ENCODE data around the gene CLCN5. TPM values are rescaled to one million over a fixed set of nuclear protein-coding genes. Genes with fewer than 3 reads are reported as not detected.

CLCN5 gene
- total RNA-seq, 2 experiments from 2014 or later, result 3.0 TPM

- ChIA-PET CTCF (no interaction called here), POLR2A (no interaction called here)
- H3K9me3 Mint-ChIP-seq, result no peaks in the 10 kb centered on the region
- no peak for DNase-seq
- H3K36me3 Mint-ChIP-seq (ENCODE audit: low read depth), result no peaks in the 10 kb centered on the region
- no peak overlapping the region for H3K4me3 Mint-ChIP-seq
- H3K4me1 Mint-ChIP-seq, result no peaks in the 10 kb centered on the region
- H3K27me3 Mint-ChIP-seq, result no peaks in the 10 kb centered on the region
- H3K27ac Mint-ChIP-seq, result no peak overlapping the region
Observed at GRCh38 chrX:50093625-50094024, 171.2 kb downstream of the CLCN5 start.

- POLR2A ChIA-PET, result no interaction called here
- H3K36me3 Mint-ChIP-seq (ENCODE audit: low read depth), result no peaks in the 10 kb centered on the region
- CTCF ChIA-PET, result no interaction called here
- H3K4me3 Mint-ChIP-seq, result no peak overlapping the region
- no peak for DNase-seq
- H3K27ac Mint-ChIP-seq, result no peak overlapping the region
- H3K4me1 Mint-ChIP-seq, result no peaks in the 10 kb centered on the region
- H3K27me3 Mint-ChIP-seq, result no peaks in the 10 kb centered on the region
- H3K9me3 Mint-ChIP-seq, result no peaks in the 10 kb centered on the region
Observed at GRCh38 chrX:50097071-50097470, 174.7 kb downstream of the CLCN5 start.

- no peaks in the 10 kb centered on the region for H3K9me3 Mint-ChIP-seq
- ChIA-PET POLR2A (no interaction called here), CTCF (no interaction called here)
- no peak overlapping the region for H3K4me3 Mint-ChIP-seq
- H3K27ac Mint-ChIP-seq, result no peak overlapping the region
- H3K4me1 Mint-ChIP-seq, result no peaks in the 10 kb centered on the region
- H3K36me3 Mint-ChIP-seq (ENCODE audit: low read depth), result no peaks in the 10 kb centered on the region
- no peak for DNase-seq
- H3K27me3 Mint-ChIP-seq, result no peaks in the 10 kb centered on the region
Observed at GRCh38 chrX:50098241-50098640, 175.8 kb downstream of the CLCN5 start.

- Mint-ChIP-seq H3K4me3 (no peak overlapping the region), H3K27me3 (no peaks in the 10 kb centered on the region), H3K4me1 (no peaks in the 10 kb centered on the region), H3K27ac (no peak overlapping the region), H3K36me3 (ENCODE audit: low read depth) (no peaks in the 10 kb centered on the region), H3K9me3 (no peaks in the 10 kb centered on the region)
- ChIA-PET POLR2A (no interaction called here), CTCF (no interaction called here)
- no peak for DNase-seq
Observed at GRCh38 chrX:50098749-50099148, 176.4 kb downstream of the CLCN5 start.

- Mint-ChIP-seq H3K4me1 (no peaks in the 10 kb centered on the region), H3K27ac (no peak overlapping the region), H3K27me3 (no peaks in the 10 kb centered on the region), H3K4me3 (no peak overlapping the region), H3K36me3 (ENCODE audit: low read depth) (no peaks in the 10 kb centered on the region), H3K9me3 (no peaks in the 10 kb centered on the region)
- DNase-seq, result no peak
- CTCF ChIA-PET, result no interaction called here
- POLR2A ChIA-PET, result no interaction called here
Observed at GRCh38 chrX:50099331-50099730, 176.9 kb downstream of the CLCN5 start.

GRCh38 chrX:50100188-50100587 lies 177.8 kb downstream of the CLCN5 start:
- Mint-ChIP-seq H3K27ac (no peak overlapping the region), H3K36me3 (ENCODE audit: low read depth) (no peaks in the 10 kb centered on the region), H3K4me1 (no peaks in the 10 kb centered on the region), H3K27me3 (no peaks in the 10 kb centered on the region), H3K4me3 (no peak overlapping the region), H3K9me3 (no peaks in the 10 kb centered on the region)
- no peak for DNase-seq
- POLR2A ChIA-PET, result no interaction called here
- CTCF ChIA-PET, result no interaction called here

GRCh38 chrX:50103176-50103575 lies 180.8 kb downstream of the CLCN5 start:
- CTCF ChIA-PET, result no interaction called here
- no peak overlapping the region for H3K4me3 Mint-ChIP-seq
- POLR2A ChIA-PET, result no interaction called here
- H3K27ac Mint-ChIP-seq, result no peak overlapping the region
- H3K4me1 Mint-ChIP-seq, result no peaks in the 10 kb centered on the region
- H3K9me3 Mint-ChIP-seq, result no peaks in the 10 kb centered on the region
- no peaks in the 10 kb centered on the region for H3K27me3 Mint-ChIP-seq
- H3K36me3 Mint-ChIP-seq (ENCODE audit: low read depth), result no peaks in the 10 kb centered on the region
- no peak for DNase-seq

GRCh38 chrX:50103866-50104566 lies 181.6 kb downstream of the CLCN5 start:
- Mint-ChIP-seq H3K9me3 (no peaks in the 10 kb centered on the region), H3K27ac (no peak overlapping the region), H3K4me1 (no peaks in the 10 kb centered on the region), H3K4me3 (no peak overlapping the region), H3K27me3 (no peaks in the 10 kb centered on the region), H3K36me3 (ENCODE audit: low read depth) (no peaks in the 10 kb centered on the region)
- POLR2A ChIA-PET, result no interaction called here
- DNase-seq, result no peak
- CTCF ChIA-PET, result no interaction called here

- no peaks in the 10 kb centered on the region for H3K9me3 Mint-ChIP-seq
- no peak overlapping the region for H3K4me3 Mint-ChIP-seq
- H3K36me3 Mint-ChIP-seq (ENCODE audit: low read depth), result no peaks in the 10 kb centered on the region
- no peaks in the 10 kb centered on the region for H3K27me3 Mint-ChIP-seq
- POLR2A ChIA-PET, result no interaction called here
- no peak for DNase-seq
- H3K27ac Mint-ChIP-seq, result no peak overlapping the region
- CTCF ChIA-PET, result no interaction called here
- H3K4me1 Mint-ChIP-seq, result no peaks in the 10 kb centered on the region
Observed at GRCh38 chrX:50106051-50106675, 183.8 kb downstream of the CLCN5 start.

- POLR2A ChIA-PET, result no interaction called here
- H3K4me3 Mint-ChIP-seq, result no peak overlapping the region
Observed at GRCh38 chrX:50107470-50107869, 185.1 kb downstream of the CLCN5 start.

GRCh38 chrX:50108264-50108663 lies 185.9 kb downstream of the CLCN5 start:
- H3K36me3 Mint-ChIP-seq (ENCODE audit: low read depth), result no peaks in the 10 kb centered on the region
- POLR2A ChIA-PET, result no interaction called here
- H3K4me3 Mint-ChIP-seq, result no peak overlapping the region
- H3K27me3 Mint-ChIP-seq, result no peaks in the 10 kb centered on the region
- no peak overlapping the region for H3K27ac Mint-ChIP-seq
- CTCF ChIA-PET, result no interaction called here
- no peak for DNase-seq
- H3K9me3 Mint-ChIP-seq, result no peaks in the 10 kb centered on the region
- H3K4me1 Mint-ChIP-seq, result no peaks in the 10 kb centered on the region

More at GRCh38 chrX:50107470-50107869, 185.1 kb downstream of the CLCN5 start:
- Mint-ChIP-seq H3K9me3 (no peaks in the 10 kb centered on the region), H3K27me3 (no peaks in the 10 kb centered on the region), H3K36me3 (ENCODE audit: low read depth) (no peaks in the 10 kb centered on the region), H3K4me1 (no peaks in the 10 kb centered on the region), H3K27ac (no peak overlapping the region)
- DNase-seq, result no peak
- CTCF ChIA-PET, result no interaction called here

GRCh38 chrX:50111742-50112141 lies 189.3 kb downstream of the CLCN5 start:
- no peak overlapping the region for H3K27ac Mint-ChIP-seq
- DNase-seq, result no peak
- POLR2A ChIA-PET, result no interaction called here
- no peaks in the 10 kb centered on the region for H3K27me3 Mint-ChIP-seq
- H3K9me3 Mint-ChIP-seq, result no peaks in the 10 kb centered on the region
- H3K4me1 Mint-ChIP-seq, result no peaks in the 10 kb centered on the region
- H3K4me3 Mint-ChIP-seq, result no peak overlapping the region
- no peaks in the 10 kb centered on the region for H3K36me3 Mint-ChIP-seq (ENCODE audit: low read depth)
- CTCF ChIA-PET, result no interaction called here

- H3K36me3 Mint-ChIP-seq (ENCODE audit: low read depth), result no peaks in the 10 kb centered on the region
- DNase-seq, result no peak
- CTCF ChIA-PET, result no interaction called here
- H3K4me1 Mint-ChIP-seq, result no peaks in the 10 kb centered on the region
- H3K9me3 Mint-ChIP-seq, result no peaks in the 10 kb centered on the region
- no peaks in the 10 kb centered on the region for H3K27me3 Mint-ChIP-seq
- no peak overlapping the region for H3K27ac Mint-ChIP-seq
- POLR2A ChIA-PET, result no interaction called here
- H3K4me3 Mint-ChIP-seq, result no peak overlapping the region
Observed at GRCh38 chrX:50114113-50114512, 191.7 kb downstream of the CLCN5 start.

- Mint-ChIP-seq H3K4me1 (no peaks in the 10 kb centered on the region), H3K27me3 (peaks cover 2% of the 10 kb centered on the region), H3K9me3 (no peaks in the 10 kb centered on the region), H3K27ac (no peak overlapping the region), H3K36me3 (ENCODE audit: low read depth) (no peaks in the 10 kb centered on the region), H3K4me3 (no peak overlapping the region)
- DNase-seq, result no peak
- POLR2A ChIA-PET, result no interaction called here
- CTCF ChIA-PET, result no interaction called here
Observed at GRCh38 chrX:50115973-50116372, 193.6 kb downstream of the CLCN5 start.
